Measurements from ENCODE around the gene DELE1.
A peak's percentile ranks its signal among the peaks of the same experiment; 100 is the strongest.

DELE1 gene

DNA sequence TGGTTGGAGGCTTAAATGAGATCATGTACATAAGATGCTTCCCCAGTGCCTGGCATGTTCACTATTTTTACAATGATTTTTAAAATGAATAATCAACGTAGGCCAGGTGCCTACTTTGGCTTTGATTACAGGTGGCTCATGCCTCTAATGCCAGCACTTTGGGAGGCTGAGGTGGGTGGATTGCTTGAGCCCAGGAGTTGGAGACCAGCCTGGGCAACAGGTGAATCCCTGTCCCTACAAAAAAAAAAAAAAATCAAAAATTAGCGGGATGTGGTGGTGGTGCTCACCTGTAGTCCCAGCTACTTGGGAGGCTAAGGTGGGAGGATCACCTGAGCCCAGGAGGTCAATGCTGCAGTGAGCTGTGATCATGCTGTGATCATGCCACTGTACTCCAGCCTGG lies 25.1 kb downstream of the DELE1 start:
- TF ChIP-seq POLR2A (IDR thresholded peaks at IDR 0.05; ENCODE audit: low read depth, low read length): no peak
- no peak for FAIRE-seq
- no peak for DNase-seq (ENCODE audit: insufficient read length, low spot score)

- DNase-seq (ENCODE audit: insufficient read length, low spot score) (no peak), FAIRE-seq (no peak)
- TF ChIP-seq POLR2A (IDR thresholded peaks at IDR 0.05; ENCODE audit: low read depth, low read length): no peak
Measured at GRCh38 chr5:141949511-141949910, 25.8 kb downstream of the DELE1 start.

DNA sequence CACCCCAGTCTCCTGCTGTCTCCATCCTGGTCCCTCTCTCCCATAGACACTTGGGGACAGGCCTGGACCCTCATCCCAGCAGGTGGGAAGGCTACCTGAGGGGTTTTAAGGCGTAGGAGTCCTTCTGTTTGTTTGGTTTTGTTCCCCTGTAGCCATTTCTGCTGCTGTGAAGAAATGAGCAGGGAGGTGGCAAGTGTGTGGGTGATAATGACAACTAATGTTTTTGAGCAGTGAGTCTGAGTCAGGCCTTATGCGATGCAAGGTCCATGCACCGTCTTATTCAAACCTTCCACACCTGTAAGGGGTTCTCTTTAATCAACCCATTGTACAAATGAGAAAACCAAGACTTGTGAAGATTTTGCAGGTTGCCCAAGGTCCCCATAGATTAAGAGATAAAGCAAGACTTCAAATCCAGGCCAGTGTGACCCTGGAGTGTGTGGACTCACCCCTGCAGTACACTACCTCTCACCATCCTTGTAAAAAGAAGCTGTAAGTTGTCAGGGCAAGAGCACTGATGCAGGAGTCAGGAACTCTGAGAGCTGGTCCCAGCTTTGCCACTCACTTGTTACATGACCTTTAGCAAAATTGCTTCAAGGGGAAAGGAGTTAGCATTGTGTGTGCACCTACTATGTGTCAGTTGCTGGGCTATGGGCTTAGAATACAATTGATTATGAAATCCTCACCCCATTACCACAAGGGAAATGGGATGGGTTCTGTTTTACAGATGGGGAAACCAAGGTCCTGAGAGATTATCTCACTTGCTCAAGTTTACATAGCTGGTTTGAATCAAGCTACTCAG lies 26.7 kb downstream of the DELE1 start:
- TF ChIP-seq POLR2A (IDR thresholded peaks at IDR 0.05; ENCODE audit: low read depth, low read length): no peak
- FAIRE-seq (no peak), DNase-seq (ENCODE audit: insufficient read length, low spot score) (no peak)

DNA sequence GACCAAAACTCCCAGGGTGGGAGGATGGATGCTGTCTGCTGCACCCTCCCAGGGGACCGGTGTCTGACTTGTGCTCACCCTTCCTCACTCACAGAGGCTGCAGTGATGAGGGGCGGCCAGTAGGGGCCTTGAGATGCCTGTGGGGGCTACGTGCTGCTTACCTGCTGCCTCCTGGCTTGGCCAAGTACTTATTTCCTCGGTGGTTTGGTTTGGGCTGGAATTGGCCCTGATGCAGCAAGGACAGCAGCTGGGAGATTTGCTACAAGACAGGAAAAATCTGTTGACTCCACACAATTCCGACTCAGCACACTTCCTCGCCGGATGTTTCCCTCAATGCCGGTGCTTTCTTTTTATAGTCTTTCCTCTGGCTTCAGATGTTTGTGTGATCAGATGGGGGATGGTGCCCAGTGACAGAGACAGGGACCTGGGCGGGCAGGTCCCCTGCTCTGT lies 27.7 kb downstream of the DELE1 start:
- DNase-seq (ENCODE audit: insufficient read length, low spot score) (no peak), FAIRE-seq (no peak)
- TF ChIP-seq POLR2A (IDR thresholded peaks at IDR 0.05; ENCODE audit: low read depth, low read length): no peak

- TF ChIP-seq POLR2A (IDR thresholded peaks at IDR 0.05; ENCODE audit: low read depth, low read length): no peak
- DNase-seq (ENCODE audit: insufficient read length, low spot score): no peak
- no peak for FAIRE-seq
Measured at GRCh38 chr5:141952020-141952419, 28.3 kb downstream of the DELE1 start.

DNA sequence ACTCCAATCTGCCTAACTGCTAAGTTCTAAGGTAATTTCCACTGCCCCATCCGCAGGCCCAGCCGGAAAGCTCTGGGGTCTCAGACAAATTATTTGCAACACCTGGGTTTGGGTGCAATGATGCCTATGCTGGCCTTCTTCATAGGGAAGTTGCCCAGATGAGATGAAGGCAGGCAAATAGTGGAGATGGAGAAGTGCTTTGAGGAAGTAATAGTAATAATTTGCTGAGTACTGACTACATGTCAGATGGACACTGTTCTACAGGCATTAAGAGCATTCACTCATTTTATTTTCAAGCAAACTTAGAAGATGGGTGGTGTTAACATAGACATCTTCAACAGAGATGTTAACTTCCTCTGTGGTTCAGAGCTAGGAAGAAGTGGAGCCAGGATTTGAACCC lies 30.5 kb downstream of the DELE1 start:
- TF ChIP-seq POLR2A (IDR thresholded peaks at IDR 0.05; ENCODE audit: low read depth, low read length): no peak
- FAIRE-seq (no peak), DNase-seq (ENCODE audit: insufficient read length, low spot score) (no peak)

DNA sequence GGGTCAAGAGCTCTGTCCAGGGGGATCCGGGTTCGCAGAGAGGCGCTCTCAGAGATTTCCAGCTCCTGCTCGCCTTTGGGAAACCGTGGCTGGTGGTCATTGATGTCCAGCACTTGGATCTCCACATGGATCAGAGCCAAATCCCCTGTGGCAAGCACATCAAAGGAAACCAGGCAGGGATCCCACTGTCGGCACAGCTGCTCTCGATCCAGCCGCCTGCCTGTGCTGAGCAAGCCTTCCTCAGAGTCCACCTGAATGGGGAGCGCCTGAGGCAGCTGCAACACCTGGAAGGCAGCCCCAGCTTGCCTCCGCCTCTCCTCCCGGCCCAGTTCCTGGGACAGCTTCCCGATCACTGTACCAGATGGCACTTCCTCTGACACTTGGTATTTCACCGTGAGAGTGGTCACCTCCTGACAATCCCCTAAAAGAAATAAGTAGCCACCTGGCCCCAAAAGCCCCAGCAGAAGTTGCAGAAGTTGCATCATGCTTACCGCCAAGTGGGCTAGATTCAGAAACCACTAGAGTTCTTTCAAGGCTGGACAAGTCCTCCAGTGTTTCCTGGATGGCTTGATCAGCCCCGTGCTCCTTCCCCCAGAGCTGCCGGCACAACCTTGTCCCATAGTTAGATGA lies 33.8 kb downstream of the DELE1 start:
- TF ChIP-seq POLR2A (IDR thresholded peaks at IDR 0.05; ENCODE audit: low read depth, low read length): no peak
- no peak for DNase-seq (ENCODE audit: insufficient read length, low spot score)
- no peak for FAIRE-seq

- FAIRE-seq: no peak
- no peak for TF ChIP-seq POLR2A (IDR thresholded peaks at IDR 0.05; ENCODE audit: low read depth, low read length)
- no peak for DNase-seq (ENCODE audit: insufficient read length, low spot score)
Measured at GRCh38 chr5:141958113-141958512, 34.4 kb downstream of the DELE1 start, which contains the start of gene PCDH12. Gene PCDH12, minus strand, starts transcription at chr5:141958202. Its CDS starts 351 bp downstream, at chr5:141957851.

GRCh38 chr5:141958546-141959172 lies 35.0 kb downstream of the DELE1 start:
- no peak for FAIRE-seq
- no peak for TF ChIP-seq POLR2A (IDR thresholded peaks at IDR 0.05; ENCODE audit: low read depth, low read length)
- no peak for DNase-seq (ENCODE audit: insufficient read length, low spot score)

- FAIRE-seq: no peak
- DNase-seq (ENCODE audit: insufficient read length, low spot score): no peak
- TF ChIP-seq POLR2A (IDR thresholded peaks at IDR 0.05; ENCODE audit: low read depth, low read length): no peak
Measured at GRCh38 chr5:141960018-141960417, 36.3 kb downstream of the DELE1 start.

DNA sequence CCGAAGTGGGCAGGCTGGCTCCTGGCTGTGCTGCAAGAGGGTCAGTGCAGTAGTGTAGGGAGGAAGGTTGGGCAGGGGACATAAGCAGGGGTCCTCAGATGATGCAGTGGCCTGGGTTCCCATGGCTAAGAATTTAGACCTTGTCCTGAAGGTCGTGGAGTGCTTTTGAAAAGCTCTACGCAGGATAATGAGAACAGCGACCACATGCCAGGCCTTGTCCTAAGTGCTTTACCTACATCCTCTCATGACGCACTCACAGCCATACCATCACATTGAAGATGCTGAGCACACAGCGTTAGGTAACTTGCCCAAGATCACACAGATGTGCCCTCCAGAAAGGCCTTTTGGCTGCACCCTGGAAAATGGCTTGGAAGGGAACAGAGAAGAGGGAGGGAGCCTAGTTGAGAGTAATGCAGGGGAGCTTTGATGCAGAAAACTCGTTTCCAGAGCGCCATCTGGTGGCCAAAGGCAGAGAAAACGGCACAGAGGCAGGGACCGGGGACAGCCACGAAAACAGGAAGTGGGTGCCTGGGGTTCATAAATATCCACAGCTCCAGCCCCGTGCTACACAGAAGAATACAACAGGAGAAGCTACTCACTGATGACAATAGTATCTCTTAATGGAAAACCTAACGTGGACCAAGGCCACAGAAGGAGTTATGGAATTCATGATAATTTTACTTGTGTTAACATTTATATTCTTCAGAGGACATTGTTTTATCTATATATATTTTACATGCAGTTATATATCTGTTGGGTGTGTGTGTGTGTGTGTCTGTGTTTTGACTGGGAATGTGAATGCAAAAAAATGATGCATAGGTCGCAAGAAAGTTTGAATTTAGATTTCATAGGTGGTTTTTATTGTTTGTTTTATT lies 37.0 kb downstream of the DELE1 start:
- FAIRE-seq (peak; percentile 30), DNase-seq (ENCODE audit: insufficient read length, low spot score) (peak; percentile 81)
- TF ChIP-seq POLR2A (IDR thresholded peaks at IDR 0.05; ENCODE audit: low read depth, low read length): no peak

DNA sequence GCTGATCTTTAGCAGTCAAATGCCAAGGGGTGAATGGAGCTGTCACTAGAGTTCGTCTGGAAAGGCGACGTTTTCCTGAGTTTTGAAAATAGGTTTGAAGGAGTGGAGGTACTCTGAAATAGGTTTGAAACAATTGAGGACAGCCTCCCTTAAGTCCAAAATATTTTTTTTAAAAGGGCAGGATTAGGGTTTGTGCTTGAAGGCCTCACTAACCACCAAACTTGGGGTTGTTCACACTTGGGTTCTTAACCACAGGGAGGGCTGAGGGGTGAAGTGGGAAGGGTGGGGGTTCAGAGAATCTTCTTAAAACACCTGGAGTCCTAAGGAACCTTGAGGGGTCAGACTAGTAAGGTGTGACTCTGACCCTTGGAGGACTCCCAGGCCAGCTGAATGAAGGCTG lies 37.8 kb downstream of the DELE1 start:
- no peak for FAIRE-seq
- TF ChIP-seq POLR2A (IDR thresholded peaks at IDR 0.05; ENCODE audit: low read depth, low read length): no peak
- no peak for DNase-seq (ENCODE audit: insufficient read length, low spot score)

GRCh38 chr5:141963701-141964100 lies 40.0 kb downstream of the DELE1 start:
- no peak for FAIRE-seq
- no peak for TF ChIP-seq POLR2A (IDR thresholded peaks at IDR 0.05; ENCODE audit: low read depth, low read length)
- no peak for DNase-seq (ENCODE audit: insufficient read length, low spot score)

DNA sequence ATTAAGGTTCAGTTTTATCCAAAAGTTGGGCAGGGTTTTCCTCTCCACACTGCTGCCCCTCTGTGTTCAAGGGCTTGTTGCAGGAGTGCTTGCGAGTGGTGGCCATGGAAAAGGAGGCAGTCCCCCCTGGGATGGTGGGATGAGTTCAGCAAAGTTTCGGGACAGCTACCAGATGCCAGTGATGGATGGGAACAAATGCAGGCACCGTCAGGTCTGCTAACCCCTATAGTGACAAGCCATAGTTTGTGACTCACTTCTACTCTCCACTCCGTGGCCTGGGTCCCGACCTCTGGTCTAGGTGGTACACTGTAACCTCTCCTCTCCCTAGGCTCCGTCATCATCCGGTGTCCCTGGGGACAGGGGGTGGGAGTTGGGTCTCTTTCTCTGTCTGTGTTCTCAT lies 41.4 kb downstream of the DELE1 start:
- DNase-seq (ENCODE audit: insufficient read length, low spot score): no peak
- no peak for TF ChIP-seq POLR2A (IDR thresholded peaks at IDR 0.05; ENCODE audit: low read depth, low read length)
- FAIRE-seq: no peak

All from H54 (cell line).